GM12878 (cell line): ENCODE measurements around the gene PRDM2.

Experiments used
- CTCF ChIP-seq, 3 experiments: IDR thresholded peaks in 2 of 3; conservative IDR thresholded peaks in 1 of 3; 2 replicates each; pipeline ENCODE4 v1.5.1; 2011; ENCODE audit warnings: low read depth in 3 of 3, low read length in 3 of 3, mild to moderate bottlenecking in 3 of 3, control low read depth in 2 of 3, moderate library complexity in 2 of 3, inconsistent platforms in 1 of 3, mixed read lengths in 1 of 3; ENCODE audit not compliant: control insufficient read depth in 2 of 3, insufficient read depth in 1 of 3; ENCODE audit errors: extremely low read depth in 1 of 3
- ELK1 ChIP-seq: IDR thresholded peaks from 2 replicates; pipeline ENCODE4 v1.6.1; 2012; ENCODE audit warnings: low read depth, low read length, improper control_type of control experiment
- GABPA ChIP-seq: IDR thresholded peaks from 2 replicates; pipeline ENCODE4 v1.6.1; 2014; ENCODE audit warnings: antibody characterized with exemption, low read depth, mild to moderate bottlenecking, inconsistent platforms
- POLR2A ChIP-seq: IDR thresholded peaks from 2 replicates; pipeline ENCODE4 v1.6.1; 2011; ENCODE audit warnings: low read depth, mild to moderate bottlenecking, low read length
- POLR2AphosphoS5 ChIP-seq: IDR thresholded peaks from 2 replicates; pipeline ENCODE4 v1.6.1; 2011; ENCODE audit warnings: mild to moderate bottlenecking, low read length, inconsistent platforms
- SP1 ChIP-seq: IDR thresholded peaks from one replicate; pipeline ENCODE4 v1.6.1; 2011; ENCODE audit warnings: low read depth, low read length
- STAT3 ChIP-seq: IDR thresholded peaks from 2 replicates; pipeline ENCODE4 v1.6.1; 2011; ENCODE audit warnings: low read depth, low read length, improper control_type of control experiment
- YY1 ChIP-seq: IDR thresholded peaks from 2 replicates; pipeline ENCODE4 v1.6.1; 2011; ENCODE audit warnings: low read depth, mild to moderate bottlenecking, low read length
- ZNF274 ChIP-seq: IDR thresholded peaks from one replicate; pipeline ENCODE4 v1.8.0; 2011; ENCODE audit not compliant: insufficient read length, insufficient read depth

GRCh38 chr1:13756557-13757315, 56.7 kb downstream of the PRDM2 start:
- TF ChIP-seq ELK1 (no peak), YY1 (no peak), POLR2AphosphoS5 (no peak), ZNF274 (no peak), STAT3 (no peak), CTCF (IDR thresholded peaks at IDR 0.05 in 2 of 3, conservative IDR thresholded peaks at IDR 0.05 in 1 of 3; ENCODE audit: control insufficient read depth in 2 of 3, extremely low read depth in 1 of 3, insufficient read depth in 1 of 3, low read depth in 3 of 3, low read length in 3 of 3) (no peak), POLR2A (no peak), SP1 (no peak), GABPA (no peak)
